ENCODE results near the gene EYA2.

DNA sequence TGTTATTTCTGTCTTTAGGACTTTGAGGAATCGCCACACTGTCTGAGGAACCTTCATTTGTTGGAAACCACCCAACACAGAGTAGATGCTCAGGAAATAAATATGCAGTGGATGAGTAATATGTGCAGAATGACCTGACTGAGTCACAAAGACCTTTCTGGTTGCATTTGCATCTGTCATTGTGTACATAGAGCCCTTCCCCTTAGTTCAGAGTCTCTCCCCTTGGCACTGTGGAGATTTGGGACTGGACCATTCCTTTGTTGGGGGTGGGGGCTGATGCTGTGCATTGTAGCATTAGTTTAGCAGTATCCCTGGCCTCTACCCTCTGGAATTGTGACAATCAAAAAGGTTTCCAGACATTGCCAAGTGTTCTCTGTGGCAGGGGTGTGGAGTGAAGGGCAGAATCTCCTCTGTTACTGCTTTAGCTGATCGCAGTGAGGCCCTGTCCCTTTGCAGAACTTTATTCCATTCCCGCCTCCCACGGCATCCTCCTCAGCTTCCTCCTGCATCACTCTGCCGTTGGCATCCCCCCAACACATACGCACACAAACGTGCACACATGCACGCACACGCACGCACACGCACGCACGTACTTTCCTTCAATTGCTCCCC, 64.5 kb downstream of the EYA2 start:
- TF ChIP-seq, protein P1, sequence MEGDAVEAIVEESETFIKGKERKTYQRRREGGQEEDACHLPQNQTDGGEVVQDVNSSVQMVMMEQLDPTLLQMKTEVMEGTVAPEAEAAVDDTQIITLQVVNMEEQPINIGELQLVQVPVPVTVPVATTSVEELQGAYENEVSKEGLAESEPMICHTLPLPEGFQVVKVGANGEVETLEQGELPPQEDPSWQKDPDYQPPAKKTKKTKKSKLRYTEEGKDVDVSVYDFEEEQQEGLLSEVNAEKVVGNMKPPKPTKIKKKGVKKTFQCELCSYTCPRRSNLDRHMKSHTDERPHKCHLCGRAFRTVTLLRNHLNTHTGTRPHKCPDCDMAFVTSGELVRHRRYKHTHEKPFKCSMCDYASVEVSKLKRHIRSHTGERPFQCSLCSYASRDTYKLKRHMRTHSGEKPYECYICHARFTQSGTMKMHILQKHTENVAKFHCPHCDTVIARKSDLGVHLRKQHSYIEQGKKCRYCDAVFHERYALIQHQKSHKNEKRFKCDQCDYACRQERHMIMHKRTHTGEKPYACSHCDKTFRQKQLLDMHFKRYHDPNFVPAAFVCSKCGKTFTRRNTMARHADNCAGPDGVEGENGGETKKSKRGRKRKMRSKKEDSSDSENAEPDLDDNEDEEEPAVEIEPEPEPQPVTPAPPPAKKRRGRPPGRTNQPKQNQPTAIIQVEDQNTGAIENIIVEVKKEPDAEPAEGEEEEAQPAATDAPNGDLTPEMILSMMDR (IDR thresholded peaks at IDR 0.05 in 4 of 5, conservative IDR thresholded peaks at IDR 0.05 in 1 of 5): no peak
- TF ChIP-seq POLR2A (IDR thresholded peaks at IDR 0.05): no peak
